Transverse colon (tissue), 4 donors: ENCODE results near the gene EIF1AX.

ENCODE experiments used
- CTCF ChIP-seq, 5 experiments: fragments of 200-600 bp in 3 of 5; fragments of 450-650 bp in 2 of 5; sonication (generic) in 3 of 5; IDR thresholded peaks; 1 replicate in 2 of 5; 2 replicates in 3 of 5; pipeline ENCODE4 v1.5.1; 2016 to 2017; ENCODE audit warnings: antibody characterized with exemption in 5 of 5, inconsistent platforms in 3 of 5, mild to moderate bottlenecking in 2 of 5, moderate library complexity in 1 of 5
- EP300 ChIP-seq: sonication (generic); formaldehyde crosslinking; IDR thresholded peaks from one replicate; pipeline ENCODE4 v1.6.1; 2017; ENCODE audit warnings: antibody characterized with exemption, low read depth
- POLR2A ChIP-seq: fragments of 450-650 bp; IDR thresholded peaks from one replicate; pipeline ENCODE4 v1.6.1; 2016; ENCODE audit warnings: antibody characterized with exemption, mild to moderate bottlenecking, moderate library complexity
- POLR2AphosphoS5 ChIP-seq, 3 donors: sonication (generic); formaldehyde crosslinking; IDR thresholded peaks; one replicate each; pipeline ENCODE4 v1.6.1; 2016; ENCODE audit warnings: antibody characterized with exemption in 3 of 3

- TF ChIP-seq CTCF (IDR thresholded peaks at IDR 0.05) (no peak), EP300 (no peak), POLR2A (no peak), POLR2AphosphoS5 (IDR thresholded peaks at IDR 0.05) (no peak)
Measured at GRCh38 chrX:20080277-20080676, 61.4 kb downstream of the EIF1AX start.
